ENCODE measurements around the gene GNPNAT1.
"Not testable (repeated sequence)": the region's sequence is repeated elsewhere in the genome, so short reads cannot be mapped to it uniquely, and the experiment has no call there.

The GNPNAT1 gene

GRCh38 chr14:52769887-52770286 lies 21.5 kb downstream of the GNPNAT1 start:
- H3K36me3 Mint-ChIP-seq (ENCODE audit: low read depth), result peaks cover 50% of the 10 kb centered on the region
- no peak overlapping the region for H3K27ac Mint-ChIP-seq
- no peaks in the 10 kb centered on the region for H3K9me3 Mint-ChIP-seq
- no peak for TF ChIP-seq CTCF (IDR thresholded peaks at IDR 0.05; ENCODE audit: unreplicated experiment in 3 of 3)
- H3K27me3 Mint-ChIP-seq (ENCODE audit: low read depth), result no peaks in the 10 kb centered on the region
- H3K4me3 Mint-ChIP-seq, result no peak overlapping the region
- no peaks in the 10 kb centered on the region for H3K4me1 Mint-ChIP-seq

- Mint-ChIP-seq H3K36me3 (ENCODE audit: low read depth) (peaks cover 57% of the 10 kb centered on the region), H3K9me3 (no peaks in the 10 kb centered on the region), H3K4me1 (no peaks in the 10 kb centered on the region), H3K4me3 (no peak overlapping the region), H3K27me3 (ENCODE audit: low read depth) (no peaks in the 10 kb centered on the region), H3K27ac (no peak overlapping the region)
- TF ChIP-seq CTCF (IDR thresholded peaks at IDR 0.05; ENCODE audit: unreplicated experiment in 3 of 3), result no peak
Observed at GRCh38 chr14:52767058-52767833, 24.2 kb downstream of the GNPNAT1 start.

- H3K27ac Mint-ChIP-seq; H3K4me1 Mint-ChIP-seq; H3K4me3 Mint-ChIP-seq; H3K27me3 Mint-ChIP-seq (ENCODE audit: low read depth); H3K9me3 Mint-ChIP-seq: not testable (repeated sequence)
- H3K36me3 Mint-ChIP-seq (ENCODE audit: low read depth), result peaks cover 45% of the 10 kb centered on the region
Observed at GRCh38 chr14:52762923-52763322, 28.5 kb downstream of the GNPNAT1 start.

- no peak for TF ChIP-seq CTCF (IDR thresholded peaks at IDR 0.05; ENCODE audit: unreplicated experiment in 3 of 3)
- Mint-ChIP-seq H3K27me3 (ENCODE audit: low read depth) (no peaks in the 10 kb centered on the region), H3K9me3 (no peaks in the 10 kb centered on the region), H3K4me1 (no peaks in the 10 kb centered on the region), H3K4me3 (no peak overlapping the region), H3K27ac (no peak overlapping the region), H3K36me3 (ENCODE audit: low read depth) (peaks cover 27% of the 10 kb centered on the region)
Observed at GRCh38 chr14:52759145-52759544, 32.3 kb downstream of the GNPNAT1 start.

- Mint-ChIP-seq H3K4me3 (no peak overlapping the region), H3K9me3 (no peaks in the 10 kb centered on the region), H3K27ac (no peak overlapping the region), H3K27me3 (ENCODE audit: low read depth) (no peaks in the 10 kb centered on the region), H3K36me3 (ENCODE audit: low read depth) (peaks cover 12% of the 10 kb centered on the region), H3K4me1 (no peaks in the 10 kb centered on the region)
- TF ChIP-seq CTCF (IDR thresholded peaks at IDR 0.05; ENCODE audit: unreplicated experiment in 3 of 3), result no peak
Observed at GRCh38 chr14:52755607-52756316, 35.6 kb downstream of the GNPNAT1 start.

- Mint-ChIP-seq H3K27ac (no peak overlapping the region), H3K4me1 (no peaks in the 10 kb centered on the region), H3K36me3 (ENCODE audit: low read depth) (peaks cover 30% of the 10 kb centered on the region), H3K4me3 (no peak overlapping the region), H3K9me3 (no peaks in the 10 kb centered on the region), H3K27me3 (ENCODE audit: low read depth) (no peaks in the 10 kb centered on the region)
- TF ChIP-seq CTCF (IDR thresholded peaks at IDR 0.05; ENCODE audit: unreplicated experiment in 3 of 3), result no peak
Observed at GRCh38 chr14:52748647-52749292, 42.6 kb downstream of the GNPNAT1 start.
